GM12878 (cell line): ENCODE results near the gene MAP3K10. TPM values are rescaled to one million over a fixed set of nuclear protein-coding genes. Genes with fewer than 3 reads are reported as not detected.

Experiments
- ATAC-seq: fragments of 200-7000 bp; cut with Tn5 transposase; 3 replicates; pipeline ENCODE4 v1.9.1; 2020; ENCODE audit warnings: mild to moderate bottlenecking, moderate library complexity
- BruUV-seq: library from RNA; stranded (reverse); fragments of 400-500 nt; replicated peaks from 2 replicates; lab custom pipeline; 2021; lab: Mats Ljungman, UMichigan
- CTCF ChIA-PET: fragments of 300-600 bp; sonication (Branson Sonifier 250); formaldehyde crosslinking; extraction: SDS; loops from one replicate; lab custom pipeline; 2021; ENCODE audit warnings: inconsistent platforms; lab: Yijun Ruan, JAX
- POLR2A ChIA-PET: fragments of 350-600 bp; formaldehyde crosslinking; extraction: SDS; loops from one replicate; lab custom pipeline; 2021; ENCODE audit warnings: inconsistent platforms; lab: Charles Lee
- RAD21 ChIA-PET: fragments of 300-600 bp; sonication (Branson Sonifier 250); formaldehyde crosslinking; loops from one replicate; lab custom pipeline; 2023; ENCODE audit warnings: antibody characterized with exemption; ENCODE audit not compliant: unreplicated experiment; lab: Charles Lee
- SMC1A ChIA-PET: fragments of 300-600 bp; sonication (Branson Sonifier 250); formaldehyde crosslinking; loops from one replicate; lab custom pipeline; 2023; ENCODE audit not compliant: unreplicated experiment, uncharacterized antibody; lab: Charles Lee
- DNase-seq: peaks from one replicate; pipeline ENCODE4 v3.0.0-alpha.2; 2011; ENCODE audit warnings: low read depth, low spot score
- FAIRE-seq: peaks from 3 replicates; lab custom pipeline; 2011; peaks lifted over from hg19 to GRCh38; lab: Jason Lieb, UNC
- H2AFZ ChIP-seq: 2 replicates; pipeline ENCODE4 v1.6.0; 2011; ENCODE audit warnings: low read depth, low read length, control low read depth; ENCODE audit not compliant: control insufficient read depth
- H3K27ac ChIP-seq: 2 replicates; pipeline ENCODE4 v1.5.1; 2011; ENCODE audit warnings: control low read depth; ENCODE audit not compliant: control insufficient read depth, insufficient read depth
- H3K27me3 ChIP-seq, 2 experiments: replicated peaks in 1 of 2; 2 replicates each; pipeline versions ENCODE4 v1.6.0 to v1.6.1; 2011; ENCODE audit warnings: low read length in 1 of 2; ENCODE audit not compliant: control insufficient read depth in 2 of 2, insufficient read depth in 2 of 2
- H3K36me3 ChIP-seq, 2 experiments: 2 replicates each; pipeline ENCODE4 v1.5.1; 2011; ENCODE audit warnings: low read length in 1 of 2; ENCODE audit not compliant: control insufficient read depth in 2 of 2, insufficient read depth in 2 of 2
- H3K4me1 ChIP-seq: 2 replicates; pipeline ENCODE4 v1.6.1; 2011; ENCODE audit warnings: mild to moderate bottlenecking, low read length, moderate library complexity, mixed read lengths; ENCODE audit not compliant: control insufficient read depth, insufficient read depth
- H3K4me2 ChIP-seq: 2 replicates; pipeline ENCODE4 v1.6.0; 2011; ENCODE audit warnings: control low read depth; ENCODE audit not compliant: control insufficient read depth, insufficient read depth
- H3K4me3 ChIP-seq: fragments of 200-600 bp; sonication (generic); 2 replicates; pipeline ENCODE4 v1.5.1; 2016
- H3K79me2 ChIP-seq: 2 replicates; pipeline ENCODE4 v1.6.0; 2011; ENCODE audit warnings: low read length; ENCODE audit not compliant: control insufficient read depth, insufficient read depth
- H3K9ac ChIP-seq: 2 replicates; pipeline ENCODE4 v1.8.0; 2011; ENCODE audit warnings: low read length, control low read depth, mixed read lengths; ENCODE audit not compliant: control insufficient read depth, insufficient read depth
- H3K9me3 ChIP-seq: replicated peaks from 3 replicates; pipeline ENCODE4 v1.5.1; 2011; ENCODE audit warnings: mild to moderate bottlenecking, low read length; ENCODE audit not compliant: control insufficient read depth, insufficient read depth
- H4K20me1 ChIP-seq: 2 replicates; pipeline ENCODE4 v1.6.0; 2011; ENCODE audit not compliant: control insufficient read depth, insufficient read depth
- MEF2A ChIP-seq: IDR thresholded peaks from 2 replicates; pipeline ENCODE4 v1.6.1; 2011; ENCODE audit warnings: low read depth, mild to moderate bottlenecking, low read length, moderate library complexity; ENCODE audit not compliant: insufficient read depth
- NR2F1 ChIP-seq: fragments of 450-650 bp; conservative IDR thresholded peaks from 2 replicates; pipeline ENCODE4 v1.6.1; 2017; ENCODE audit warnings: mild to moderate bottlenecking
- SP1 ChIP-seq: IDR thresholded peaks from one replicate; pipeline ENCODE4 v1.6.1; 2011; ENCODE audit warnings: low read depth, low read length
- SUPT20H ChIP-seq: IDR thresholded peaks from 2 replicates; pipeline ENCODE4 v1.6.1; 2011; ENCODE audit warnings: low read depth, mild to moderate bottlenecking, low read length, moderate library complexity, borderline replicate concordance; ENCODE audit not compliant: control insufficient read depth
- TARDBP ChIP-seq: IDR thresholded peaks from 2 replicates; pipeline ENCODE4 v1.6.1; 2016; ENCODE audit warnings: borderline replicate concordance
- YBX1 ChIP-seq: fragments of 450-650 bp; IDR thresholded peaks from 2 replicates; pipeline ENCODE4 v1.6.1; 2016; ENCODE audit warnings: antibody characterized with exemption
- WGBS: methylation state at CpG from one replicate; pipeline ENCODE4 v1.1.6; 2016; ENCODE audit warnings: low lambda C conversion rate; ENCODE audit not compliant: insufficient replicate concordance, insufficient coverage; ENCODE audit errors: missing lambda C conversion rate; 5-methylcytosine and 5-hydroxymethylcytosine counted together
- in situ Hi-C: fragments of 300-500 bp; cut with MboI; formaldehyde crosslinking; loops from 9 replicates; pipeline ENCODE4 v1.14.3; 2018; ENCODE audit warnings: mixed read lengths
- intact Hi-C: fragments of 100-400 bp; cut with micrococcal nuclease; formaldehyde crosslinking; loops from one replicate; pipeline ENCODE4 v1.14.2; 2022; ENCODE audit not compliant: unreplicated experiment
- polyA plus RNA-seq, 11 experiments: library from polyadenylated mRNA; depleted of rRNA in 4 of 11; unstranded in 6 of 11; stranded (reverse) in 5 of 11; fragments of >200 nt; fragmentation: Nextera tagmentation in 4 of 11; fragmentation: Illumina TruSeq in 1 of 11; extraction: Ambion mirVana in 4 of 11; extraction: Trizol in 1 of 11; gene quantifications; 1 replicate in 1 of 11; 2 replicates in 10 of 11; pipeline versions ENCODE4 v1.2.1 to v1.2.3, GENCODE V29; 2011 to 2016; ENCODE audit warnings: inconsistent platforms in 2 of 11, missing spikeins in 2 of 11, low read depth in 1 of 11
- total RNA-seq, 4 experiments: library from RNA; depleted of rRNA in 3 of 4; stranded (reverse); fragments of >200 nt in 3 of 4; fragmentation: Illumina TruSeq in 1 of 4; extraction: Trizol in 1 of 4; gene quantifications; 2 replicates each; pipeline versions ENCODE4 v1.2.1 to v1.2.3, GENCODE V29; 2013 to 2021
- TF ChIP-seq, protein P1 (sequence below): fragments of 450-650 bp; IDR thresholded peaks from 2 replicates; pipeline ENCODE4 v1.6.1; 2017; ENCODE audit warnings: mild to moderate bottlenecking, moderate library complexity

The MAP3K10 gene
- total and polyA plus RNA-seq, 10 of the 15 experiments (the other 5 are each of a cell fraction or from before 2014, with no cell fraction given): 0.11 to 16.6 (median 2.6) TPM

- H3K9me3 ChIP-seq: no peaks in the 10 kb centered on the region; the same call in 2 of the 3 replicates
- CTCF ChIA-PET: no interaction called here
- no peak overlapping the region for H3K4me3 ChIP-seq
- BruUV-seq: no TSS peak
- no peak overlapping the region for H2AFZ ChIP-seq
- no peak for ATAC-seq
- no peak overlapping the region for H3K9ac ChIP-seq
- no peak overlapping the region for H3K27ac ChIP-seq
- H3K4me2 ChIP-seq: no peak overlapping the region
- TF ChIP-seq MEF2A (no peak), SUPT20H (no peak), TARDBP (no peak), SP1 (no peak), YBX1 (no peak), NR2F1 (no peak)
- TF ChIP-seq, protein P1, sequence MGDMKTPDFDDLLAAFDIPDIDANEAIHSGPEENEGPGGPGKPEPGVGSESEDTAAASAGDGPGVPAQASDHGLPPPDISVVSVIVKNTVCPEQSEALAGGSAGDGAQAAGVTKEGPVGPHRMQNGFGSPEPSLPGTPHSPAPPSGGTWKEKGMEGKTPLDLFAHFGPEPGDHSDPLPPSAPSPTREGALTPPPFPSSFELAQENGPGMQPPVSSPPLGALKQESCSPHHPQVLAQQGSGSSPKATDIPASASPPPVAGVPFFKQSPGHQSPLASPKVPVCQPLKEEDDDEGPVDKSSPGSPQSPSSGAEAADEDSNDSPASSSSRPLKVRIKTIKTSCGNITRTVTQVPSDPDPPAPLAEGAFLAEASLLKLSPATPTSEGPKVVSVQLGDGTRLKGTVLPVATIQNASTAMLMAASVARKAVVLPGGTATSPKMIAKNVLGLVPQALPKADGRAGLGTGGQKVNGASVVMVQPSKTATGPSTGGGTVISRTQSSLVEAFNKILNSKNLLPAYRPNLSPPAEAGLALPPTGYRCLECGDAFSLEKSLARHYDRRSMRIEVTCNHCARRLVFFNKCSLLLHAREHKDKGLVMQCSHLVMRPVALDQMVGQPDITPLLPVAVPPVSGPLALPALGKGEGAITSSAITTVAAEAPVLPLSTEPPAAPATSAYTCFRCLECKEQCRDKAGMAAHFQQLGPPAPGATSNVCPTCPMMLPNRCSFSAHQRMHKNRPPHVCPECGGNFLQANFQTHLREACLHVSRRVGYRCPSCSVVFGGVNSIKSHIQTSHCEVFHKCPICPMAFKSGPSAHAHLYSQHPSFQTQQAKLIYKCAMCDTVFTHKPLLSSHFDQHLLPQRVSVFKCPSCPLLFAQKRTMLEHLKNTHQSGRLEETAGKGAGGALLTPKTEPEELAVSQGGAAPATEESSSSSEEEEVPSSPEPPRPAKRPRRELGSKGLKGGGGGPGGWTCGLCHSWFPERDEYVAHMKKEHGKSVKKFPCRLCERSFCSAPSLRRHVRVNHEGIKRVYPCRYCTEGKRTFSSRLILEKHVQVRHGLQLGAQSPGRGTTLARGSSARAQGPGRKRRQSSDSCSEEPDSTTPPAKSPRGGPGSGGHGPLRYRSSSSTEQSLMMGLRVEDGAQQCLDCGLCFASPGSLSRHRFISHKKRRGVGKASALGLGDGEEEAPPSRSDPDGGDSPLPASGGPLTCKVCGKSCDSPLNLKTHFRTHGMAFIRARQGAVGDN: no peak
- TF ChIP-seq, all 136 proteins: peak for 0
- Histone ChIP-seq H4K20me1 (no peaks in the 10 kb centered on the region; the same call in 1 of the 2 replicates), H3K4me1 (peaks cover 6% of the 10 kb centered on the region; the same call in 1 of the 2 replicates), H3K79me2 (peaks cover 21% of the 10 kb centered on the region), H3K36me3 (peaks cover 23 to 25% of the 10 kb centered on the region in 2 experiments), H3K27me3 (no peaks in the 10 kb centered on the region)
- POLR2A ChIA-PET: no interaction called here
- intact Hi-C loops (no loop called here), in situ Hi-C loops (no loop called here)
- FAIRE-seq: no peak
- RAD21 ChIA-PET: no interaction called here
- 95% methylated on average over 19 of the region's 19 CpGs for WGBS
- DNase-seq: no peak
- SMC1A ChIA-PET: interaction anchor here (0.7 kb wide), 1 partner anchor 268 kb away, joined by 3 read pairs; no protein-coding TSS in a partner anchor
Observed at GRCh38 chr19:40264314-40265054, 73.3 kb downstream of the MAP3K10 start.

Other genes with a start within 250 kb of the MAP3K10 start
Only the 7 nearest of the 12 such genes appear.
- gene ZNF780B, start 135.2 kb upstream of the MAP3K10 start, total RNA-seq (2014; rRNA removed): 8.4 and 13.7 TPM in 2 replicates
- 18.8 and 23.9 TPM in 2 replicates for gene ZNF780B, start 135.2 kb upstream of the MAP3K10 start, total RNA-seq (2014; rRNA removed; fragmentation: Illumina TruSeq; extraction: Trizol)
- 19.0 and 20.2 TPM in 2 replicates for gene ZNF780B, start 135.2 kb upstream of the MAP3K10 start, total RNA-seq (2021)
- gene ZNF780B, start 135.2 kb upstream of the MAP3K10 start, polyA plus RNA-seq (2011; rRNA removed): 24.0 and 26.3 TPM in 2 replicates
- gene ZNF780B, start 135.2 kb upstream of the MAP3K10 start, polyA plus RNA-seq (2014; fragmentation: Illumina TruSeq; extraction: Trizol): 20.5 and 35.1 TPM in 2 replicates
- gene ZNF780B, start 135.2 kb upstream of the MAP3K10 start, polyA plus RNA-seq (2014; fragmentation: Nextera tagmentation; extraction: Ambion mirVana): 10 to 100 TPM in 1 of 2 experiments, 1 to 10 TPM in 1; 9.3 to 10.7 TPM
- gene ZNF780B, start 135.2 kb upstream of the MAP3K10 start, polyA plus RNA-seq (2014; rRNA removed): 8.0 and 13.9 TPM in 2 replicates
- 1 to 10 TPM; 7.3 to 9.0 TPM for gene ZNF780B, start 135.2 kb upstream of the MAP3K10 start, polyA plus RNA-seq (2016; fragmentation: Nextera tagmentation; extraction: Ambion mirVana)
- 13.8 and 19.8 TPM in 2 replicates for gene ZNF780A, start 100.5 kb upstream of the MAP3K10 start, total RNA-seq (2014; rRNA removed)
- 19.5 and 22.8 TPM in 2 replicates for gene ZNF780A, start 100.5 kb upstream of the MAP3K10 start, total RNA-seq (2014; rRNA removed; fragmentation: Illumina TruSeq; extraction: Trizol)
- gene ZNF780A, start 100.5 kb upstream of the MAP3K10 start, total RNA-seq (2021): 17.0 and 19.0 TPM in 2 replicates
- 26.5 and 33.8 TPM in 2 replicates for gene ZNF780A, start 100.5 kb upstream of the MAP3K10 start, polyA plus RNA-seq (2011; rRNA removed)
- gene ZNF780A, start 100.5 kb upstream of the MAP3K10 start, polyA plus RNA-seq (2014; fragmentation: Illumina TruSeq; extraction: Trizol): 18.2 and 22.7 TPM in 2 replicates
- 10 to 100 TPM; 19.6 to 27.6 TPM for gene ZNF780A, start 100.5 kb upstream of the MAP3K10 start, polyA plus RNA-seq (2014; fragmentation: Nextera tagmentation; extraction: Ambion mirVana)
- gene ZNF780A, start 100.5 kb upstream of the MAP3K10 start, polyA plus RNA-seq (2014; rRNA removed): 11.4 and 16.2 TPM in 2 replicates
- 10 to 100 TPM; 10.9 to 12.0 TPM for gene ZNF780A, start 100.5 kb upstream of the MAP3K10 start, polyA plus RNA-seq (2016; fragmentation: Nextera tagmentation; extraction: Ambion mirVana)
- not detected in 2 replicates for gene TTC9B, start 27.0 kb downstream of the MAP3K10 start, total RNA-seq (2014; rRNA removed)
- gene TTC9B, start 27.0 kb downstream of the MAP3K10 start, total RNA-seq (2014; rRNA removed; fragmentation: Illumina TruSeq; extraction: Trizol): not detected in 2 replicates
- not detected in 2 replicates for gene TTC9B, start 27.0 kb downstream of the MAP3K10 start, total RNA-seq (2021)
- not detected in 2 replicates for gene TTC9B, start 27.0 kb downstream of the MAP3K10 start, polyA plus RNA-seq (2011; rRNA removed)
- not detected in 2 replicates for gene TTC9B, start 27.0 kb downstream of the MAP3K10 start, polyA plus RNA-seq (2014; fragmentation: Illumina TruSeq; extraction: Trizol)
- under 1 TPM; 0.04 to 0.14 TPM for gene TTC9B, start 27.0 kb downstream of the MAP3K10 start, polyA plus RNA-seq (2014; fragmentation: Nextera tagmentation; extraction: Ambion mirVana)
- gene TTC9B, start 27.0 kb downstream of the MAP3K10 start, polyA plus RNA-seq (2014; rRNA removed): not detected in 2 replicates
- gene TTC9B, start 27.0 kb downstream of the MAP3K10 start, polyA plus RNA-seq (2016; fragmentation: Nextera tagmentation; extraction: Ambion mirVana): under 1 TPM in 1 of 2 experiments, not detected in 1; 0.10 TPM
- 0.56 TPM in 1 of 2 replicates, not detected in the other for gene CCNP, start 35.3 kb downstream of the MAP3K10 start, total RNA-seq (2014; rRNA removed)
- not detected in 2 replicates for gene CCNP, start 35.3 kb downstream of the MAP3K10 start, total RNA-seq (2014; rRNA removed; fragmentation: Illumina TruSeq; extraction: Trizol)
- gene CCNP, start 35.3 kb downstream of the MAP3K10 start, total RNA-seq (2021): not detected in 2 replicates
- gene CCNP, start 35.3 kb downstream of the MAP3K10 start, polyA plus RNA-seq (2011; rRNA removed): 0.05 TPM in 1 of 2 replicates, not detected in the other
- gene CCNP, start 35.3 kb downstream of the MAP3K10 start, polyA plus RNA-seq (2014; fragmentation: Illumina TruSeq; extraction: Trizol): 0.03 TPM in 1 of 2 replicates, not detected in the other
- not detected for gene CCNP, start 35.3 kb downstream of the MAP3K10 start, polyA plus RNA-seq (2014; fragmentation: Nextera tagmentation; extraction: Ambion mirVana)
- 0.04 TPM in 1 of 2 replicates, not detected in the other for gene CCNP, start 35.3 kb downstream of the MAP3K10 start, polyA plus RNA-seq (2014; rRNA removed)
- not detected for gene CCNP, start 35.3 kb downstream of the MAP3K10 start, polyA plus RNA-seq (2016; fragmentation: Nextera tagmentation; extraction: Ambion mirVana)
- 65.3 and 69.4 TPM in 2 replicates for gene AKT2, start 93.9 kb downstream of the MAP3K10 start, total RNA-seq (2014; rRNA removed)
- gene AKT2, start 93.9 kb downstream of the MAP3K10 start, total RNA-seq (2014; rRNA removed; fragmentation: Illumina TruSeq; extraction: Trizol): 69.1 and 73.6 TPM in 2 replicates
- 154 and 158 TPM in 2 replicates for gene AKT2, start 93.9 kb downstream of the MAP3K10 start, total RNA-seq (2021)
- gene AKT2, start 93.9 kb downstream of the MAP3K10 start, polyA plus RNA-seq (2011; rRNA removed): 88.6 and 185 TPM in 2 replicates
- 67.5 and 136 TPM in 2 replicates for gene AKT2, start 93.9 kb downstream of the MAP3K10 start, polyA plus RNA-seq (2014; fragmentation: Illumina TruSeq; extraction: Trizol)
- gene AKT2, start 93.9 kb downstream of the MAP3K10 start, polyA plus RNA-seq (2014; fragmentation: Nextera tagmentation; extraction: Ambion mirVana): 1 to 10 TPM; 1.0 to 2.5 TPM
- gene AKT2, start 93.9 kb downstream of the MAP3K10 start, polyA plus RNA-seq (2014; rRNA removed): 128 and 161 TPM in 2 replicates
- 10 to 100 TPM; 34.6 to 37.4 TPM for gene AKT2, start 93.9 kb downstream of the MAP3K10 start, polyA plus RNA-seq (2016; fragmentation: Nextera tagmentation; extraction: Ambion mirVana)
- 16.1 and 19.9 TPM in 2 replicates for gene C19orf47, start 157.0 kb downstream of the MAP3K10 start, total RNA-seq (2014; rRNA removed)
- gene C19orf47, start 157.0 kb downstream of the MAP3K10 start, total RNA-seq (2014; rRNA removed; fragmentation: Illumina TruSeq; extraction: Trizol): 5.2 and 6.6 TPM in 2 replicates
- 29.1 and 30.7 TPM in 2 replicates for gene C19orf47, start 157.0 kb downstream of the MAP3K10 start, total RNA-seq (2021)
- gene C19orf47, start 157.0 kb downstream of the MAP3K10 start, polyA plus RNA-seq (2011; rRNA removed): 8.4 and 20.4 TPM in 2 replicates
- gene C19orf47, start 157.0 kb downstream of the MAP3K10 start, polyA plus RNA-seq (2014; fragmentation: Illumina TruSeq; extraction: Trizol): 4.5 and 14.4 TPM in 2 replicates
- 1 to 10 TPM in 1 of 2 experiments, under 1 TPM in 1; 0.11 to 2.0 TPM for gene C19orf47, start 157.0 kb downstream of the MAP3K10 start, polyA plus RNA-seq (2014; fragmentation: Nextera tagmentation; extraction: Ambion mirVana)
- gene C19orf47, start 157.0 kb downstream of the MAP3K10 start, polyA plus RNA-seq (2014; rRNA removed): 25.1 and 31.8 TPM in 2 replicates
- gene C19orf47, start 157.0 kb downstream of the MAP3K10 start, polyA plus RNA-seq (2016; fragmentation: Nextera tagmentation; extraction: Ambion mirVana): 10 to 100 TPM; 25.0 to 26.6 TPM
- 111 and 134 TPM in 2 replicates for gene PLD3, start 157.3 kb downstream of the MAP3K10 start, total RNA-seq (2014; rRNA removed)
- gene PLD3, start 157.3 kb downstream of the MAP3K10 start, total RNA-seq (2014; rRNA removed; fragmentation: Illumina TruSeq; extraction: Trizol): 37.3 and 40.1 TPM in 2 replicates
- 113 and 118 TPM in 2 replicates for gene PLD3, start 157.3 kb downstream of the MAP3K10 start, total RNA-seq (2021)
- 15.4 and 36.4 TPM in 2 replicates for gene PLD3, start 157.3 kb downstream of the MAP3K10 start, polyA plus RNA-seq (2011; rRNA removed)
- 11.5 and 47.7 TPM in 2 replicates for gene PLD3, start 157.3 kb downstream of the MAP3K10 start, polyA plus RNA-seq (2014; fragmentation: Illumina TruSeq; extraction: Trizol)
- gene PLD3, start 157.3 kb downstream of the MAP3K10 start, polyA plus RNA-seq (2014; fragmentation: Nextera tagmentation; extraction: Ambion mirVana): 1 to 10 TPM; 1.3 to 2.2 TPM
- gene PLD3, start 157.3 kb downstream of the MAP3K10 start, polyA plus RNA-seq (2014; rRNA removed): 97.7 and 112 TPM in 2 replicates
- 100 to 1,000 TPM in 1 of 2 experiments, 10 to 100 TPM in 1; 99.6 to 110 TPM for gene PLD3, start 157.3 kb downstream of the MAP3K10 start, polyA plus RNA-seq (2016; fragmentation: Nextera tagmentation; extraction: Ambion mirVana)